GM21786 (cell line): ENCODE measurements around the gene NOD1.
A peak's percentile ranks its signal among the peaks of the same experiment; 100 is the strongest.

ENCODE experiments used
- ATAC-seq: cut with Tn5 transposase; IDR thresholded peaks from one replicate; pipeline ENCODE4 v1.9.1; 2021; ENCODE audit not compliant: unreplicated experiment

Gene NOD1

GRCh38 chr7:30472081-30472783 lies 6.4 kb downstream of the NOD1 start:
- ATAC-seq: no peak

DNA sequence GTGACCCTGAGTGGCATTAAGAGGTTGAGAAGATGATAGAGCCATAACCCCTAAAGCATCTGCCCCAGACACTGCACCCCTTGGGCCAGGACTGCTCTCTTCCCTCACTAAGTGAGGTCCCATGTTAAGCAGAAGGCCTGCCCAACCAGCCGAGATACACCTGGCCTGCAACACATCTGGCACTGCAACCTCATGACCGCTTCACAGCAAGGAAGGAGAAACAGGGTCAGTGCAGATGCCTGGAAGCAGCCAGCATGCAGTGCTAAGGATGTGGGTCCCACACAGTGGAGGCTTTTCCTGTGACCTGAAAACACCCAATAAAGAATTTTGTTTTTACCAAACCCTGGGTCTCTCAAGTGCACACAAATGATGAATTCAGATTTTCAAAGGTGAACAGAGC lies 7.4 kb downstream of the NOD1 start:
- no peak for ATAC-seq

GRCh38 chr7:30470771-30471170 lies 7.8 kb downstream of the NOD1 start:
- ATAC-seq: no peak

DNA sequence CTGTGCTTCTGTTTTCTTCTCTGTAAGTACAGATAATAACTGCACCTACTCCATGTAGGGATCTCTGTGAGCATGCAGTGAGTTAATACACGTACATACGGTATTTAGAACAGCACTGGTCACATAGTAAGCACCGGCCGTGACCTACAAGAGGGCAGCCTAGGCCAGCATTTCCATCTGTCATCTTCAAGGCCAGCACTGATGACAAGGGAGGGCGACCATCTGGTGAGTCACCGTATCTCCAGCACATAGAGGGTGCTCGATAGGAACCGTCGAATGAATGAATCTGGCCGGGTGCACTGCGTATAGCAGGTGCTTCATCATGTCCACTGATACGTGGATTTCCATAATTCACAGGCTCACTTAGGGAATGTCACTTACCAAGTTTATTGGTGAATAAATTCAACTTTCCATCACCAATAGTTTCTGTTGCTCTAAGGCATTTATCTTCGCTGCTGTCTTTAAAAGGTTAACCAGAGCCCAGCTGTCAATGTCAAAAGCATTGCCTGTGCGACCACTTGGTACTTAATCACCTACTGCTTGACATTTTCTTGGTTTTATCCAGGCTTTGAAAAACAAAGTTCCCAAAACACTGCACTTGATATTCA lies 8.3 kb downstream of the NOD1 start:
- ATAC-seq: no peak

DNA sequence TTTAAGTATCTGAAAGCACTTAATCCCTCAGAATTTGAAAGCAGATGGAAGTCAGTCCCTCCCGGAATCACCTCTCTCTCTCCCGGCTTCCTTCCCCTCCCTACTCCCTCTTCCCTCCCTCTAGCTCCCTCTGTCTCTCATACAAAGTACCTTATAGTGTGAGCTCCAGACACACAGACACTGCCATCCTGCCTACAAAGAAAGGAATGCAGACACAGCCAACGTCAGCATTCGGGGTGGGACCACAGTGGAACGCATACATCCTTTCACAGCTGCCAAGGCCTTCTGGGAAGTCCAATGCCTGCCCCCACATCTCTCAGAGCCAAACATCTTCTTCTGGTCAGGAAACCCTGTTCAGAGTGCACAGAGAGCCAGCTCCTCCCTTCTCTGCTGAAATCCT lies 9.3 kb downstream of the NOD1 start:
- no peak for ATAC-seq

DNA sequence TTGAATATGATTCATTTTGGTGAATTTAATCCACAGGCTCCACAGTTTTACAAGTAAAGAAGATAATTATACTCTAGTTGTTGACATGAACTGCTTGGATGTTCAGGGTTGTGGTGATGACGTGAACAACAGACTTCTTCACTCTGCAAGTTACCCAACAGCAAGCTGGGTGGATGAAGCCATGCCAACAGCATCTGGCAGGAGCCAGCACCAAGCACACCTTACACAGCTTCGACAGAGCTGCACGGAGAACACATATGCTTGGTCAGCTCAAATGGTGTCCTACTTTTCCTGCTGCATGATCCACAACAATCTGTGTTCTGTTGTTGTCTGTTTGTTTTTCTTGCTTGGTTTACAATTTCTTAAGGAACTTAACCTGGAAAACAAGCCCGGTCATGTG lies 9.8 kb downstream of the NOD1 start:
- no peak for ATAC-seq

- no peak for ATAC-seq
Measured at GRCh38 chr7:30468041-30468440, 10.5 kb downstream of the NOD1 start.

- ATAC-seq: no peak
Measured at GRCh38 chr7:30467271-30467670, 11.3 kb downstream of the NOD1 start.

- no peak for ATAC-seq
Measured at GRCh38 chr7:30466266-30466665, 12.3 kb downstream of the NOD1 start.

DNA sequence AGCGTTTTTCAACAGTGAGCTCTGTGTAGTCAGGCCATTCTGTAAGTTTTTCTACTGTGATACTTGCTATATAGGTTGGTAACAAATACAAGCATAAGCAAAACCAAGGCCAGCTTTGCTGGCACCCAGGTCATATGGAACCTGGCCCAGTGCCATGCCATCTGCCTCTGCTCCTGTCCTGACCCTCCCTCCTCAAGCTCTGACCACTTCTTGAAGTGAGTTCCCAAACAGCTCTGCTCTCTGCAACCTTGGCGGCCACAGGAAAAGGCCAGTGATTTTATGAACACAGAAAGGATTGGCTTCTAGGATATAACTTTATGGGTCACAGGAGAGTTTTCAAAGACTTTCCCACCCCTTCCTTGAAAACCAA lies 12.8 kb downstream of the NOD1 start:
- no peak for ATAC-seq

- ATAC-seq: no peak
Measured at GRCh38 chr7:30465046-30465810, 13.4 kb downstream of the NOD1 start.

GRCh38 chr7:30464231-30464671 lies 14.3 kb downstream of the NOD1 start:
- peak; percentile 37 for ATAC-seq

DNA sequence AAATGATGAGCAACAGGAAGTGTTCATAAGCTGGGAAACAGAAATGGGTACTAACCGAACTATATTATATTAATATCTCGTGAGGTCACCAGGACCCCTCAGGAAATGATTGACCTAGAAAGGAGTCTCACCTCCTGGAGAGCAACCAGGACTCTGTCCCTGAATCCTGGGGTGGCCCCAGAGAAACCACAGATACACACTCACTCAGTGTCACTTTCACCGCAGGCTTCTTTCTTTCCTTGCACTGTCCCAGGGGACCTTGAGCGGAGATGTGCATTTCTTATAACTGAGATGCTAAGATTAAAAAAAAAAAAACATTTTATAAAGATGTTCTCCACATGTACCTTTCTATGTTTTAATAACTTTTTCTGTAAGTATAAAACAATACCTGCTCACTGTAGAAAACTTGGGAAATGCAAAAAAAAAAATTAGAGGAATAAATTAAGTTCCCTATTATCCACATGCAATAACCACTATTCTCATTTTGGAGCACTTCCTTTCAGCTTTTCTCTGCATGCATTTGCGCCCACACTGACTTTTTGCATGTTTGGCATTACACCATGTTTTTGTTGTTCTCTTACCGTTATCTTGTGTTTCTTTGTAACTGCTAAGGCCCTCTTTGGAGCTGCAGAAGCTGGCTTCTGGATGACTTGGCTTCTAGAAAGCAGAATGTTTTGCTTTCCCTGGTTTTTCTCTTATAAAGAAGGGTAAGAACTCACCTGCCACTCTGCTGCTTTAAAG lies 15.0 kb downstream of the NOD1 start:
- ATAC-seq: peak; percentile 75

DNA sequence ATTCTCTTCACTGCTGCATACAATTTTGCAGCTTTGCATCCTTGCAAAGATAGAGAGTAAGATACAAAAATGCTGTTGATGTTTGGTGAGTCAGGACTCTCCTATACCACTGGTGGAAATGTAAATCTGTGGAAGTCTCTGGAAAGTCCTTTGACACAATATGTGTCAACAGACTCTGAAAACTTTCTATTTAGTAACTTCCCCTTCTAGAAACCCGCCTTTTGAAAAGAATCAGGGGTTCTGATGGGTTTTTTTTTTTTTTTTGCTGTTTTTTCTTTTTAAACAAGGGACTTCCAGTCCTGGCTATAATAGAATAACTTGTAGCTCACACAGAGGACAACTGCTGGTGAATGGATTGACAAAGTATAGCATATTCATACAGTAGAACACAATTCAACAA lies 16.4 kb downstream of the NOD1 start:
- no peak for ATAC-seq

DNA sequence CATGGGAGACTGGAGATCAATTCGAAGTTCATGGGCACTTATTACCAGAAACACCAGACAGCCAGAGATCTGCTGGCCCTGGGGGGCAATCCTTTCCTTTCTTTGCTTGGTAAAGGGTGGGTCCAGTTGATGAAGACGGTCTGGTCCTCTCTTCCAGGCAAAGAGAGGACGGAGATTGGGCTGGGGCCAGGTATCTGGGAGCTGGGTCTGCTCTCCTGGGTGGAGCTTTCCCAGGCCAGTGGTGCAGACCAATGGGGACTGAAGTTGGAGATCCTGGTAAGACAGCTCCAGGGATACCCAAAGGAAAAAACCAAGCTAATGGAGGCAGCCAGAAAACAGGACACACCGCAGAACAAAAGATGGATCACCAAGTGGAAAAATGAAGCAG lies 18.3 kb downstream of the NOD1 start:
- no peak for ATAC-seq

DNA sequence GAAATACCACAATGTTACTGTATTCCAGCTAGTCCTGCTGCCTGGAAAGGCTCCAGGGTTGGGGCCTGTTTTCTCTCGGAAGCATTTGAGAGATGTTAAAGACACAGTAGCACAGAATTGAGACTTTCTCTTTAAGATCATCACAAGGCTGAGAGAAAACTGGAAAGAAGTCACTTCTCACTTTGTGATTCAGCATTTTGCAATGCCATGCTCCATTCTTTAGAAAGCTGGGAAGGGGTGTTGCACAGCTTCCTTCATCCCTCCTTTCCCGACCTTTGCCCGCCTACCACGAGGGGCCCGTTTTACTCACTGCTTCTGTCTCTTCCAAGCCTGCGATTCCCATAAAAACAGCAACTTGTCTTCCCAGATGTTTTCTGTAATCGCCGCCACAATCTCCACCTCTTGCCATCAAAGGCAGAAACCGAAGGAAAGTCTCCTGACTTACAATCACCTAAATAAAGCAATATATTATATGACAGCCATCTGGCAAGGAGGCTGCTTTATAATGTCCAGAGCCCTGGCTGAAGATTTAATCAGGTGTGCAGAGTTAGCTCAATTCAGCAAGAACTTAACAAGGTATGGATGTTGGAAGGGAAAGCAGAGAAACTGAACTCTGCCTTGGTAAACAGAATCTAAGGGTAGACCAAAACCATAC lies 18.9 kb downstream of the NOD1 start:
- no peak for ATAC-seq

DNA sequence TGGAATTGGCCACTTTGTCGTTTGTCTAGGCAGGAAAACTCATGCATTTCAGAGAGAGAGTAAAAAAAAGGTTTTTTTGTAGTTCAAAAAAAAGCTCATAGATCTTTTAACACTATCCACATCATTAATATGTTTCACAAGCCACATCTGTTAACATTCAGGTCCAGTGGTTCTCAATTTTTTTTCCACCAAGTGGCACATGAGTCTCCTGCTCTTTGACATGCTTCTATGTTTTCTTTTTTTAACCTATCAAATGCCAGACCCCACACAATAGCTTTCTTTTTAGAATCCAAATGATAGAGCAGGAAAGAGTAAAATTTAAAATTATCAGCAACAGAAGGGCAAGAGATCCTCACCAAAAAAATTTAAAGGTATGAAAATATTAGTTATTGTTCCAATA lies 20.3 kb downstream of the NOD1 start:
- no peak for ATAC-seq

DNA sequence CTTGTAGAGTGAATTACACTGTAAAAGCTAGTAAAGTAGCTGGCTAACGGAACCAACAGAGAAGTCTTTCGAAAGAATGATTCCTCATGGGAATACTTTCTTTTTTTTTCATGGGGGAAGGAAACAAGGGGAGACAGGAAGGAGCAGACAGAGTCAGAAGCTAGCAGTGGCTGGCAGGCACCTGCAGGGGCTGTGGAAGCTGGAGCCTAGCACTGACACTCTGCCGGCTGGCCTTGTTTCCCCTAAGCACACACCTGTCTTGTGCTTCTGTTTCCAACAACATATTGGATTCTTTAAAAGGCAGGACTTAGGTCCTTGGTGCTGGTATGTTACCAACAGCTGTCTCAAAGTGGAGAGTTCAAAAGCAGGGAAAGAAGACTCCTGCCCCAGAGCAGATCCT lies 24.7 kb downstream of the NOD1 start:
- ATAC-seq: no peak

DNA sequence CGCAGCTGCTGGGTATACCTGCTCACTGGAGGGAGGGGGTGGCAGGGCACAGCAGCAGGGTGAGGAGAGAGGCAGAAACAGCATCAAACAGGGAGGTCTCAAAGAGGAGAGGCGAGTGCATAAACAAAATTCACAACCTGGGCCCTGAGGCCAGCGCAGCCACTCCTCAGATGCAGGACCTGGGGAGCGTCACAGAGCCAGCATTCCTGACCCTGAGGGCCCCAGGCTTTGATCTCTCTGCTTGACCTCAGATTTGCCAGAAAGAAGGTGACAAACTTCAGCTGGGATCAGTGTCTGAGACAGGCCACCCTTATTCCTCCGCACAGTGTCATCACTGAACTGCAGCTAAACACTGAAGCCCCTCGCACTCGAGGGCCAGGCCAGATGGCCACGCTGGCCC lies 25.6 kb downstream of the NOD1 start:
- ATAC-seq: no peak

- ATAC-seq: no peak
Measured at GRCh38 chr7:30452280-30452930, 26.2 kb downstream of the NOD1 start.
